ENCODE data around the gene TRABD2B.
A peak's percentile ranks its signal among the peaks of the same experiment; 100 is the strongest.

The TRABD2B gene

DNA sequence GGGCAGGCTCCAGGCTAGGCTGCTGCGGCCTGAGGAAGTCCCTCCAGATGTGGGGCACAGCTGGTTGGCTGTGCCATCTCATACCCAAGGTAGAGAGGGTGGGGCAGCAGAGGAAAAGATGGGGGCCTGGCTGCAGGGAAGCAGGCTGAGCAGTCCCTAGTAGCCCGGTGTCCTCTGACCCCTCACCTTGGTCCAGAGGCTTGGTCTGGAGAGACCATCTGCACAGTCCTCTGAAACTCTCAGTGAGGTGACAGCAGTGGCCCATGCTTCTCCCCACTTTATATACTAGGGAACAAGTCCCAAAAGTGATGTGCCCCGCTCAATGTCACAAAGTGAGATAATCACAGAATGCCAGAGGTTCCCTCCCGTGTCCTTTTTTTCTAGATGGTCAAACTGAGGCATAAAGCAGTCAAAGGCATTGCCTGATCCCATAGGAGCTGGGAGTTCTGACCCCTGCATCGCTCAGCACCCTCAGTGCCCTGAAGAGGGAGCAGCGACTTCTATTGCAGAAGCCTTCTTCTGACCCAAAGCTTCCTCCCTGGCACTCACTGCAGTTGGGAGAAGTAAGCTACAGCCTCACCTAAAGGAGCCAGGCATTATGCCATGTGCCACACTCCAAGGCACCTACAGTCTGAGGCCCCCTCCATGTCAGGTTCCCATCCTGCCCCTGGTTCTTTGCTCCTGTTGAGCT, 45.5 kb downstream of the TRABD2B start:
- Histone ChIP-seq H3K36me3 (ENCODE audit: low read depth) (no peaks in the 10 kb centered on the region), H3K27me3 (ENCODE audit: insufficient read depth, poor library complexity, severe bottlenecking) (no peaks in the 10 kb centered on the region), H3K9me3 (ENCODE audit: severe bottlenecking) (no peaks in the 10 kb centered on the region), H3K4me1 (ENCODE audit: insufficient read depth, poor library complexity, severe bottlenecking) (no peaks in the 10 kb centered on the region), H3K4me3 (ENCODE audit: severe bottlenecking) (no peak overlapping the region), H3K27ac (ENCODE audit: poor library complexity, severe bottlenecking) (no peak overlapping the region)
- DNase-seq (ENCODE audit: low spot score) (no peak), ATAC-seq (ENCODE audit: low read depth) (no peak)
- TF ChIP-seq, protein P1, sequence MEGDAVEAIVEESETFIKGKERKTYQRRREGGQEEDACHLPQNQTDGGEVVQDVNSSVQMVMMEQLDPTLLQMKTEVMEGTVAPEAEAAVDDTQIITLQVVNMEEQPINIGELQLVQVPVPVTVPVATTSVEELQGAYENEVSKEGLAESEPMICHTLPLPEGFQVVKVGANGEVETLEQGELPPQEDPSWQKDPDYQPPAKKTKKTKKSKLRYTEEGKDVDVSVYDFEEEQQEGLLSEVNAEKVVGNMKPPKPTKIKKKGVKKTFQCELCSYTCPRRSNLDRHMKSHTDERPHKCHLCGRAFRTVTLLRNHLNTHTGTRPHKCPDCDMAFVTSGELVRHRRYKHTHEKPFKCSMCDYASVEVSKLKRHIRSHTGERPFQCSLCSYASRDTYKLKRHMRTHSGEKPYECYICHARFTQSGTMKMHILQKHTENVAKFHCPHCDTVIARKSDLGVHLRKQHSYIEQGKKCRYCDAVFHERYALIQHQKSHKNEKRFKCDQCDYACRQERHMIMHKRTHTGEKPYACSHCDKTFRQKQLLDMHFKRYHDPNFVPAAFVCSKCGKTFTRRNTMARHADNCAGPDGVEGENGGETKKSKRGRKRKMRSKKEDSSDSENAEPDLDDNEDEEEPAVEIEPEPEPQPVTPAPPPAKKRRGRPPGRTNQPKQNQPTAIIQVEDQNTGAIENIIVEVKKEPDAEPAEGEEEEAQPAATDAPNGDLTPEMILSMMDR (IDR thresholded peaks at IDR 0.05; ENCODE audit: poor library complexity, severe bottlenecking): no peak

DNA sequence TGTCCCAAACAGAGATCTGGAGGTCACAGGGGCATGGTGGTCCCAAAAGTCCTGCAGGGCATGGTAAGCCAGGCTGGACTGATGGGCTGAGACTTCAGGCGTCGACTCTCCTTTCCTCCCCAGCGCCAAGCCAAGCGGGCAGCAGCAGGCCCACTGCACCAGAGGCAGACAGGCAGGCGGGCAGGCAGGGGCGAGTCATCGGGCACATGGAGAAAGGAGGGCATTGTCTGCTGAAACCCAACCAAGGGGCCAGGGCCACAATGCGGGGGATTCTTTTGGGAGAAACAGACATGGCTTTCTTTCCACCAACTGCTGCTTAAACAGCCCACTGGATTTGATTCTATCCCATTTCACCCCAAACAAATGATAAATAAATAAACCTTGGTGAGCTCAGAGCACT, 46.2 kb downstream of the TRABD2B start:
- Histone ChIP-seq H3K4me3 (ENCODE audit: severe bottlenecking) (no peak overlapping the region), H3K4me1 (ENCODE audit: insufficient read depth, poor library complexity, severe bottlenecking) (no peaks in the 10 kb centered on the region), H3K36me3 (ENCODE audit: low read depth) (no peaks in the 10 kb centered on the region), H3K9me3 (ENCODE audit: severe bottlenecking) (no peaks in the 10 kb centered on the region), H3K27me3 (ENCODE audit: insufficient read depth, poor library complexity, severe bottlenecking) (no peaks in the 10 kb centered on the region), H3K27ac (ENCODE audit: poor library complexity, severe bottlenecking) (no peak overlapping the region)
- TF ChIP-seq, protein P1 (IDR thresholded peaks at IDR 0.05; ENCODE audit: poor library complexity, severe bottlenecking): no peak
- DNase-seq (ENCODE audit: low spot score) (no peak), ATAC-seq (ENCODE audit: low read depth) (no peak)

DNA sequence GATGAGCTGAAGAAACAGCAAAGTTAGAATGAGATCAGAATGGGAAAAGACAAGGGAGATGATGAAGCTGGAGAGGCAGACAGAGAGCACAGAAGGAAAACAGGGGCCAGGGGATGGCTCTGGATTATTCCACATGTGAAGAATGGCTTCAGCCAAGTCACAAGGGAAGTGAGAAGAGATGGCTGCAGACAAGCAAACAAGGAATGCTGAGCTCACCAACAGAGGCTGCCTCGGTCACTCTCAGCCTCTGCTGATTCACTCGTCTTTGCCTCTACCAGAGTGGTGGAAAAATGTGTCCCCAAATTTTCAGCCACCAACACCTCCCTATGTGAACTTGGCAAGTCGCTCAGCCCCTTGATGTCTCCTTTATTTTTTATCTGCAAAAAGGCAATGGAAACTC, 46.7 kb downstream of the TRABD2B start:
- no peaks in the 10 kb centered on the region for H3K4me1 ChIP-seq (ENCODE audit: insufficient read depth, poor library complexity, severe bottlenecking)
- ATAC-seq (ENCODE audit: low read depth): no peak
- TF ChIP-seq, protein P1 (IDR thresholded peaks at IDR 0.05; ENCODE audit: poor library complexity, severe bottlenecking): no peak

DNA sequence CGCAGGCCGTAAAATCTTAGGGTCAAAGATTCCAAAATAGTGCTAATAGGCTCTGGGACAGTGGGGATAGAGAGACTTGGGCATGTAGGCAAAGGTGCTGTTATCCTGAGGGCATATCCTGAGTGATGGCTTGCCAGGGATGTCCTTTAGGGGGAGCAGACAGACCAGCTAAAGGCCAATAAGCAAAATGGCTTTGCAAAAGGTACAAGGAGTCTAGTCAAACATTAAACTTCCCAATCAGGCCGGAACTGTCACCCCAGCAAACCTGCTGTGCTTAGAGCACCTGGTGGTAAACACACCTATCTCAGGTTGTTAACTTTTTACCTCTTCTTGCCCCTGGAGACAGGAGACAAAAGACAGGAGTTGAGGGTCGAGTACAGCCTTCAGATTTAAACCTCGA, 49.1 kb downstream of the TRABD2B start:
- no peak for DNase-seq (ENCODE audit: low spot score)
- H3K9me3 ChIP-seq (ENCODE audit: severe bottlenecking): no peaks in the 10 kb centered on the region
- no peak overlapping the region for H3K4me3 ChIP-seq (ENCODE audit: severe bottlenecking)
- H3K27ac ChIP-seq (ENCODE audit: poor library complexity, severe bottlenecking): no peak overlapping the region
- no peaks in the 10 kb centered on the region for H3K36me3 ChIP-seq (ENCODE audit: low read depth)
- 0 out of 3 replicates have a peak, but pooled peaks have one; percentile 61 for ATAC-seq (ENCODE audit: low read depth)
- no peaks in the 10 kb centered on the region for H3K27me3 ChIP-seq (ENCODE audit: insufficient read depth, poor library complexity, severe bottlenecking)
- no peaks in the 10 kb centered on the region for H3K4me1 ChIP-seq (ENCODE audit: insufficient read depth, poor library complexity, severe bottlenecking)
- TF ChIP-seq, protein P1 (IDR thresholded peaks at IDR 0.05; ENCODE audit: poor library complexity, severe bottlenecking): peak; percentile 32

More for the DNA sequence above, 46.7 kb downstream of the TRABD2B start:
- H3K27ac ChIP-seq (ENCODE audit: poor library complexity, severe bottlenecking): no peak overlapping the region
- no peaks in the 10 kb centered on the region for H3K9me3 ChIP-seq (ENCODE audit: severe bottlenecking)
- H3K4me3 ChIP-seq (ENCODE audit: severe bottlenecking): no peak overlapping the region
- H3K36me3 ChIP-seq (ENCODE audit: low read depth): no peaks in the 10 kb centered on the region
- no peak for DNase-seq (ENCODE audit: low spot score)
- H3K27me3 ChIP-seq (ENCODE audit: insufficient read depth, poor library complexity, severe bottlenecking): no peaks in the 10 kb centered on the region

DNA sequence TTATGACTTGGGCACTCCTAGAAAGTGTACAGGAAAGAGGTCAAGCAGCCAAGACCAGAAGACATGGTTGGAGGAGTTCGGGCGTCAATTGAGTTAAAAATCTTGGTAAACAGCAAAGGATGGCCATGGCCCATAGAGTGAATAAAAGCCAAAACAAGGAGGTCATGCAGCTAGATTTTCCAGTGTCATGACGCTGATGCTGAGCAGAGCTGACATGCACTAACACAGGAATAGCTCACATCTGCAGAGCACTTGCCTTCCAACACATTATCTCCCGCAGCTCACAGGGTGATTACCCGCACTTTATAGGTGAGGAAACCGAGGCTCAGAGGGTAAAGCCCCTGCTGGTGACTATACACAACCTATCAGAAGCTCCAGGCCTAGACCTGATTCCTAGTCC, 49.7 kb downstream of the TRABD2B start:
- no peak overlapping the region for H3K4me3 ChIP-seq (ENCODE audit: severe bottlenecking)
- no peak for DNase-seq (ENCODE audit: low spot score)
- ATAC-seq (ENCODE audit: low read depth): no peak
- no peaks in the 10 kb centered on the region for H3K4me1 ChIP-seq (ENCODE audit: insufficient read depth, poor library complexity, severe bottlenecking)
- H3K36me3 ChIP-seq (ENCODE audit: low read depth): no peaks in the 10 kb centered on the region
- TF ChIP-seq, protein P1 (IDR thresholded peaks at IDR 0.05; ENCODE audit: poor library complexity, severe bottlenecking): no peak
- no peak overlapping the region for H3K27ac ChIP-seq (ENCODE audit: poor library complexity, severe bottlenecking)
- H3K9me3 ChIP-seq (ENCODE audit: severe bottlenecking): no peaks in the 10 kb centered on the region
- no peaks in the 10 kb centered on the region for H3K27me3 ChIP-seq (ENCODE audit: insufficient read depth, poor library complexity, severe bottlenecking)

All from RWPE2 (cell line).